ENCODE data around the gene HS6ST3.
"Not testable (repeated sequence)": the region's sequence is repeated elsewhere in the genome, so short reads cannot be mapped to it uniquely, and the experiment has no call there.

DNA sequence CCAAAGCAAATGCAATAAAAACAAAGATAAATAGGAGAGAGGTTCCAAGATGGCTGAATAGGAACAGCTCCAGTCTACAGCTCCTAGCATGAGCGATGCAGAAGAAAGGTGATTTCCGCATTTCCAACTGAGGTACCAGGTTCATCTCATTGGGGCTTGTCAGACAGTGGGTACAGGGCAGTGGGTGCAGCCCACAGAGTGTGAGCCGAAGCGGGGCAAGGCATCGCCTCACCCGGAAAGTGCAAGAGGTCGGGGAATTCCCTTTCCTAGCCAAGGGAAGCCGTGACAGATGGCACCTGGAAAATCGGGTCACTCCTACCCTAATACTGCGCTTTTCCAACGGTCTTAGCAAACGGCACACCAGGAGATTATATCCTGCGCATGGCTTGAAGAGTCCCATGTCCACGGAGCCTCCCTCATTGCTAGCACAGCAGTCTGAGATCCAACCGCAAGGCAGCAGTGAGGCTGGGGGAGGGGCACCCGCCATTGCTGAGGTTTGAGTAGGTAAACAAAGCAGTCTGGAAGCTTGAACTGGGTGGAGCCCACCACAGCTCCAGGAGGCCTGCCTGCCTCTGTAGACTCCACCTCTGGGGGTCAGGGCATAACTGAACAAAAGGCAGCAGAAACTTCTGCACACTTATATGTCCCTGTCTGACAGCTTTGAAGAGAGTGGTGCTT, 43.3 kb upstream of the HS6ST3 start:
- TF ChIP-seq, protein P1, sequence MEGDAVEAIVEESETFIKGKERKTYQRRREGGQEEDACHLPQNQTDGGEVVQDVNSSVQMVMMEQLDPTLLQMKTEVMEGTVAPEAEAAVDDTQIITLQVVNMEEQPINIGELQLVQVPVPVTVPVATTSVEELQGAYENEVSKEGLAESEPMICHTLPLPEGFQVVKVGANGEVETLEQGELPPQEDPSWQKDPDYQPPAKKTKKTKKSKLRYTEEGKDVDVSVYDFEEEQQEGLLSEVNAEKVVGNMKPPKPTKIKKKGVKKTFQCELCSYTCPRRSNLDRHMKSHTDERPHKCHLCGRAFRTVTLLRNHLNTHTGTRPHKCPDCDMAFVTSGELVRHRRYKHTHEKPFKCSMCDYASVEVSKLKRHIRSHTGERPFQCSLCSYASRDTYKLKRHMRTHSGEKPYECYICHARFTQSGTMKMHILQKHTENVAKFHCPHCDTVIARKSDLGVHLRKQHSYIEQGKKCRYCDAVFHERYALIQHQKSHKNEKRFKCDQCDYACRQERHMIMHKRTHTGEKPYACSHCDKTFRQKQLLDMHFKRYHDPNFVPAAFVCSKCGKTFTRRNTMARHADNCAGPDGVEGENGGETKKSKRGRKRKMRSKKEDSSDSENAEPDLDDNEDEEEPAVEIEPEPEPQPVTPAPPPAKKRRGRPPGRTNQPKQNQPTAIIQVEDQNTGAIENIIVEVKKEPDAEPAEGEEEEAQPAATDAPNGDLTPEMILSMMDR (IDR thresholded peaks at IDR 0.05; ENCODE audit: extremely low read depth in 1 of 2, insufficient read depth in 1 of 2, low read depth in 1 of 2, low read length in 2 of 2) = not testable (repeated sequence)
- TF ChIP-seq, protein P2, sequence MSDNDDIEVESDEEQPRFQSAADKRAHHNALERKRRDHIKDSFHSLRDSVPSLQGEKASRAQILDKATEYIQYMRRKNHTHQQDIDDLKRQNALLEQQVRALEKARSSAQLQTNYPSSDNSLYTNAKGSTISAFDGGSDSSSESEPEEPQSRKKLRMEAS (IDR thresholded peaks at IDR 0.05; ENCODE audit: insufficient read depth, insufficient read length) = not testable (repeated sequence)
- TF ChIP-seq POLR2A (IDR thresholded peaks at IDR 0.05; ENCODE audit: low read depth, low read length); POLR2AphosphoS5 (IDR thresholded peaks at IDR 0.05; ENCODE audit: insufficient read depth, low read depth, low read length); EZH2 (IDR thresholded peaks at IDR 0.05; ENCODE audit: borderline replicate concordance, low read depth, low read length, severe bottlenecking); FOS (IDR thresholded peaks at IDR 0.05; ENCODE audit: borderline replicate concordance, insufficient read depth, low read length): not testable (repeated sequence)

Data from endothelial cell of umbilical vein (primary cell).